Gastrocnemius medialis (tissue), 4 donors: ENCODE measurements around the gene STK35.

ENCODE experiments used
- POLR2A ChIP-seq, 2 donors: fragments of 450-650 bp; IDR thresholded peaks; one replicate each; pipeline ENCODE4 v1.6.1; 2017; ENCODE audit warnings: antibody characterized with exemption in 2 of 2, mild to moderate bottlenecking in 2 of 2, moderate library complexity in 2 of 2
- TF ChIP-seq, protein P1 (sequence below), 5 experiments: fragments of 450-650 bp in 3 of 5; fragments of 200-600 bp in 2 of 5; sonication (generic) in 2 of 5; IDR thresholded peaks in 4 of 5; conservative IDR thresholded peaks in 1 of 5; 1 replicate in 4 of 5; 2 replicates in 1 of 5; pipeline ENCODE4 v1.5.1; 2016 to 2019; ENCODE audit warnings: antibody characterized with exemption in 5 of 5, mild to moderate bottlenecking in 3 of 5, moderate library complexity in 3 of 5

DNA sequence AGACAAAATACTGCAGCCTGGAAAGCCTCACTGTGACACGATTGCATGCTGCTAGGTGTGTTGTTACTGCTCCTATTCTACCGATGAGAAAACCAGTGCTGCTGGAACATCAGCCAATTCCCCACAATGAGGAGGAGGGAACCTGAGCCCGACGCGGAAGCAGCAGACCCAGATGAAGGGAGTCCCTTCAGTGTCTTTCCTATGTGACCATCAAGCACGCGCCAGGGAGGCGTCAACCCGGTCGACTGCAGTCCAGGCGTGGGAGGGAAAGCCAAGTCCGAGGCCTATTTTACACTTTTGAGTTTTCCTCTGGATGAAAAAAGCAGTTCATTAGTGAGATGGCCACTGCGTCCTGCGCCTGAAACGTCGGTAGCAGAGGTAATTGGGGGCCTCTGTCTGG is 63.3 kb downstream of the STK35 start:
- TF ChIP-seq, protein P1, sequence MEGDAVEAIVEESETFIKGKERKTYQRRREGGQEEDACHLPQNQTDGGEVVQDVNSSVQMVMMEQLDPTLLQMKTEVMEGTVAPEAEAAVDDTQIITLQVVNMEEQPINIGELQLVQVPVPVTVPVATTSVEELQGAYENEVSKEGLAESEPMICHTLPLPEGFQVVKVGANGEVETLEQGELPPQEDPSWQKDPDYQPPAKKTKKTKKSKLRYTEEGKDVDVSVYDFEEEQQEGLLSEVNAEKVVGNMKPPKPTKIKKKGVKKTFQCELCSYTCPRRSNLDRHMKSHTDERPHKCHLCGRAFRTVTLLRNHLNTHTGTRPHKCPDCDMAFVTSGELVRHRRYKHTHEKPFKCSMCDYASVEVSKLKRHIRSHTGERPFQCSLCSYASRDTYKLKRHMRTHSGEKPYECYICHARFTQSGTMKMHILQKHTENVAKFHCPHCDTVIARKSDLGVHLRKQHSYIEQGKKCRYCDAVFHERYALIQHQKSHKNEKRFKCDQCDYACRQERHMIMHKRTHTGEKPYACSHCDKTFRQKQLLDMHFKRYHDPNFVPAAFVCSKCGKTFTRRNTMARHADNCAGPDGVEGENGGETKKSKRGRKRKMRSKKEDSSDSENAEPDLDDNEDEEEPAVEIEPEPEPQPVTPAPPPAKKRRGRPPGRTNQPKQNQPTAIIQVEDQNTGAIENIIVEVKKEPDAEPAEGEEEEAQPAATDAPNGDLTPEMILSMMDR (IDR thresholded peaks at IDR 0.05 in 4 of 5, conservative IDR thresholded peaks at IDR 0.05 in 1 of 5): no peak
- TF ChIP-seq POLR2A (IDR thresholded peaks at IDR 0.05): no peak
